SK-N-MC (cell line): Measurements from ENCODE around the gene CD96.

Source experiments
- EZH2 ChIP-seq: fragments of 200-600 bp; sonication (generic); IDR thresholded peaks from one replicate; pipeline ENCODE4 v1.6.1; 2017; ENCODE audit warnings: antibody characterized with exemption
- FOXP2 ChIP-seq: optimal IDR thresholded peaks from 2 replicates; pipeline ENCODE3; 2011; ENCODE audit warnings: mild to moderate bottlenecking, moderate library complexity; ENCODE audit not compliant: insufficient read depth; ENCODE audit errors: extremely low read length, control extremely low read depth

DNA sequence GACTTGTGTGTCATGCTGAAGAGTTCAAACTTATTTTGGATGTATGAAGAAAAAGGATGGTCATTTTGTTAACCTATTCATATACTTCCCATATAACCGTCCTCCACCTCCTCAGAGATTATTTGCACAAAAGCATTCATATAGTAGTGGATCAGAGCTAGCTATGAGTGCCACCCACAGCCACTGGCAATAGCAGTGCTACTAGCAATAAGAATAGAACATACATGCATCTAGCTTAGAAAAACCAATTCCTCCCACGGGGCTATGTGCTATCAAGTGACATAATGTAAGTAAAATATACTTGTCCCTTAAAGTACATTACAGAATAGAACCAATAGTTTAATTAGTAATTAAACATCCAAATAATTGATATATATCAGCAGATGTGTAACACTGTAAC is 63.5 kb downstream of the CD96 start:
- TF ChIP-seq EZH2 (no peak), FOXP2 (no peak)
